A673 (cell line): ENCODE measurements around the gene GZMM.

Source experiments
- CTCF ChIP-seq: fragments of 300-800, 200-600 bp; sonication (generic); conservative IDR thresholded peaks from 2 replicates; pipeline ENCODE4 v1.5.1; 2017; ENCODE audit warnings: low read depth, mild to moderate bottlenecking, antibody characterized with exemption, low read length, moderate library complexity, mixed read lengths
- EZH2 ChIP-seq: fragments of 200-600 bp; sonication (generic); IDR thresholded peaks from 2 replicates; pipeline ENCODE4 v1.6.1; 2017; ENCODE audit warnings: borderline replicate concordance, low read depth, mild to moderate bottlenecking, mixed read lengths, antibody characterized with exemption, low read length; ENCODE audit not compliant: poor library complexity, severe bottlenecking

GRCh38 chr19:566844-567243, 23.0 kb downstream of the GZMM start:
- TF ChIP-seq CTCF (no peak), EZH2 (no peak)
